Aorta (tissue), 5 donors: ENCODE measurements around the gene ZNF324. TPM values are rescaled to one million over a fixed set of nuclear protein-coding genes. Genes with fewer than 3 reads are reported as not detected.
"Not testable (repeated sequence)": the region's sequence is repeated elsewhere in the genome, so short reads cannot be mapped to it uniquely, and the experiment has no call there.

ENCODE experiments used
- ATAC-seq: fragments of 200-7000 bp; cut with Tn5 transposase; one replicate; pipeline ENCODE4 v1.9.1; 2022; ENCODE audit warnings: moderate library complexity; ENCODE audit not compliant: low FRiP score
- DNase-seq, 2 donors: peaks; one replicate each; pipeline ENCODE4 v3.0.0-alpha.2; 2020
- H3K27ac ChIP-seq, 2 donors: one replicate each; pipeline ENCODE4 v1.5.1; 2013; ENCODE audit warnings: low read length in 2 of 2, mild to moderate bottlenecking in 2 of 2, moderate library complexity in 2 of 2, control low read depth in 1 of 2, inconsistent platforms in 1 of 2, low read depth in 1 of 2
- H3K27me3 ChIP-seq, 2 donors: one replicate each; pipeline ENCODE4 v1.6.1; 2013; ENCODE audit warnings: control low read depth in 1 of 2, low read length in 1 of 2, mild to moderate bottlenecking in 1 of 2, moderate library complexity in 1 of 2; ENCODE audit not compliant: insufficient read depth in 2 of 2, control insufficient read depth in 1 of 2
- H3K36me3 ChIP-seq, 2 donors: one replicate each; pipeline ENCODE4 v1.6.1; 2013; ENCODE audit warnings: control low read depth in 1 of 2, low read length in 1 of 2, mild to moderate bottlenecking in 1 of 2; ENCODE audit not compliant: insufficient read depth in 2 of 2, control insufficient read depth in 1 of 2
- H3K4me1 ChIP-seq, 2 donors: one replicate each; pipeline ENCODE4 v1.6.1; 2013; ENCODE audit warnings: low read length in 2 of 2, control low read depth in 1 of 2, mild to moderate bottlenecking in 1 of 2, moderate library complexity in 1 of 2; ENCODE audit not compliant: insufficient read depth in 2 of 2, control insufficient read depth in 1 of 2
- H3K4me3 ChIP-seq, 2 donors: one replicate each; pipeline ENCODE4 v1.5.1; 2013; ENCODE audit warnings: low read length in 2 of 2, control low read depth in 1 of 2, mild to moderate bottlenecking in 1 of 2
- H3K9me3 ChIP-seq: one replicate; pipeline ENCODE4 v1.6.1; 2013; ENCODE audit warnings: mild to moderate bottlenecking, low read length; ENCODE audit not compliant: control insufficient read depth
- WGBS, 2 donors: extraction: QIAGEN DNeasy Blood & Tissue Kit; methylation state at CpG; one replicate each; pipeline ENCODE4 v1.1.7; 2013; 5-methylcytosine and 5-hydroxymethylcytosine counted together
- intact Hi-C, 2 donors: fragments of 100-400 bp; cut with DNase I; formaldehyde crosslinking; loops; one replicate each; pipeline versions ENCODE4 v1.14.2 to v1.15.0; 2022
- polyA plus RNA-seq, 2 donors: library from polyadenylated mRNA; stranded (reverse); fragments of 200-250 nt; gene quantifications; one replicate each; pipeline ENCODE4 v1.2.3, GENCODE V29; 2013
- total RNA-seq, 2 donors: library from RNA; stranded (reverse); fragmentation: NEBNext Ultra II Directional; extraction: Animal tissue kit (Norgen Biotek cat#: 25700); gene quantifications; one replicate each; pipeline ENCODE4 v1.2.1, GENCODE V29; 2021
- donor health status: healthy with polysubstance abuse.
- donor health status: Bipolar disorder and iron deficiency.
- donor health status: DM: no; HTN: no; CAD: no.
- donor health status: DM: no; HTN: no; CAD: no.
- donor health status: DM: yes; HTN: yes; CAD: no.

ZNF324 gene
- total and polyA plus RNA-seq, 4 donors = 2.3 to 14.1 (median 7.7) TPM

DNA sequence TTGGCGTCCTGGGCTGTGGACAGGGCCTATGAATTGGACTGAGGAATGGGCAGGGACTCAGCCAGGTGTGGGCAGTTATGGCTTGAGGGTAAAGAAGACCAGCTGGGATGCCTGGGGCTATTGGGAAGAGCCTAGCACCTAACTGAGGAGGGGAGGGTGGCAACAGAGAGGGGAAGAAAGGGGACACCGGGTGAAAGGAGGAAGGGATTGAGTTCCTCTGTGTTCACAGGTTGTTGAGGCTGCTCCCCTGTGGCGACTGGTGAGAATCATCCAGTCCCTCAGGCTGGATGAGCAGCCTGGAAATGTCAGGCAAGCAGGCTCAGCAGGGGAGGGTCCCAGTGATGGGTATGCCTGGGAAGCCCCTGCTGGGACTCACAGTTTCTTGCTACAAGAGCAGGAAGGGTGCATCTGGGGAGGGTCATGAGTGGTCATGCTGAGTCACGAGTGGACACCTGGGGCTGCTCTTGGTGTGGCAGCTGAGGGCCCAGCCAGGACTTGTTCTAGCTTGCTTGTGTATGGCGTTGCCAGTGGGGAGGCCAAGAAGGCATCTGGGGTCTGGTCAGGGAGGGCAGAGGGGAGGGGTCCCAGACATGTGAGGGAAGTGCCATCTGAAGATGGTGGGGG lies 1.4 kb downstream of the ZNF324 start:
- Histone ChIP-seq H3K4me1 (no peaks in the 10 kb centered on the region), H3K9me3 (no peaks in the 10 kb centered on the region), H3K4me3 (no peak overlapping the region), H3K27ac (no peak overlapping the region), H3K27me3 (no peaks in the 10 kb centered on the region), H3K36me3 (peaks cover 0 to 4% of the 10 kb centered on the region in 2 donors)
- 64 to 68% methylated on average over 5 of the region's 5 CpGs for WGBS, 2 donors
- intact Hi-C loops = no loop called here
- ATAC-seq = no peak
- no peak for DNase-seq

DNA sequence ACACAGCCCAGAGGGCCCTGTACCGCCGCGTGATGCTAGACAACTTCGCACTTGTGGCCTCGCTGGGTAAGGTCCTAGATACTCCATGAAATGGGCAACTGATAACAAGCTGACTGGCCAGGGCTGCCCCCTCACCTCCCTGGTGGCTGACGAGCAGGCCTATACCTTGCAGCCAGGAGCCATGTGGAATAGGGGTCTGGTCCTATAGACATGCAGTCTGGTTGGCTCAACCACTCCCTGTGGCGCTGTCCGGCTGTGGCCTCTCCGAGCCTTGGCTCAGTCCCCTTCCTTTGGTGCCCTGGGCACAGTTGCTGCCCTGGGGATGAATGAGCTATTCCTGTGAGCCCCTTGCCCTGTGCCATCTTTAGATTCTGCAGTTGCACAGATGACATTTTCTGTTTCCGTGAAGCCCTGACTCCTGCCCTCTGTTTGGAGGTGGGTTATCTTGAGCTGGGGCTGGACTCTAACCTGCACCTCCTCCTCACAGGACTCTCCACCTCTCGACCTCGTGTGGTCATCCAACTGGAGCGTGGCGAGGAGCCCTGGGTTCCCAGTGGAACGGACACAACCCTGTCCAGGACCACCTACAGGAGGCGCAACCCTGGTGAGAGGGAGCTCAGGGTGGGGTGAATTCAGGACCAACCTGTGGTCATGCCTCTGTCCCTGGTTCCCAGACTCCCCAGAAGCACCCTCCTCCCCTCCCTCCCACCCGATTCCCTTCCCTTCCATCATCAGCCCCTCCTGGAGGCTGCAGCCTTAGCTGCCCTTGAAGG lies 2.5 kb downstream of the ZNF324 start:
- ATAC-seq (no peak), DNase-seq (no peak)
- Histone ChIP-seq H3K4me3 (no peak overlapping the region), H3K36me3 (peaks cover 0 to 4% of the 10 kb centered on the region in 2 donors), H3K27ac (no peak overlapping the region), H3K27me3 (no peaks in the 10 kb centered on the region), H3K9me3 (no peaks in the 10 kb centered on the region), H3K4me1 (no peaks in the 10 kb centered on the region)
- intact Hi-C loops = no loop called here
- 88 to 90% methylated on average over 17 of the region's 17 CpGs for WGBS, 2 donors

DNA sequence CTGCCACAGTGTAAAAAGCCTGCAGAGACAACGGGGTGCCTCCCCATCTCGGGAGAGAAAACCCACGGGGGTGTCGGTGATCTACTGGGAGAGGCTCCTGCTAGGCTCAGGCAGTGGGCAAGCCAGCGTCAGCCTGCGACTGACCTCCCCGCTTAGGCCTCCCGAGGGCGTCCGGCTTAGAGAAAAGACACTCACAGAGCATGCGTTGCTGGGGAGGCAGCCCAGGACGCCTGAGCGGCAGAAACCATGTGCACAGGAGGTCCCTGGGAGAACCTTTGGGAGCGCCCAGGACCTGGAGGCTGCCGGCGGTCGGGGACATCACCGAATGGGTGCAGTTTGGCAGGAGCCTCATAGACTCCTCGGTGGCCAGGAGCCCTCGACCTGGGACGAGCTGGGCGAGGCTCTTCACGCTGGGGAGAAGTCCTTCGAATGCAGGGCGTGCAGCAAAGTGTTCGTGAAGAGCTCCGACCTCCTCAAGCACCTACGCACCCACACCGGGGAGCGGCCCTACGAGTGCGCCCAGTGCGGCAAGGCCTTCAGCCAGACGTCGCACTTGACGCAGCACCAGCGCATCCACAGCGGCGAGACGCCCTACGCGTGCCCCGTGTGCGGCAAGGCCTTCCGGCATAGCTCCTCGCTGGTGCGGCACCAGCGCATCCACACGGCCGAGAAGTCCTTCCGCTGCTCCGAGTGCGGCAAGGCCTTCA lies 4.1 kb downstream of the ZNF324 start:
- WGBS, 2 donors = 91 to 94% methylated on average over 21 to 42 of the region's 53 CpGs
- H3K9me3 ChIP-seq, DNase-seq, H3K36me3 ChIP-seq, H3K4me1 ChIP-seq, H3K27me3 ChIP-seq, H3K27ac ChIP-seq, H3K4me3 ChIP-seq, ATAC-seq, intact Hi-C loops: not testable (repeated sequence)

DNA sequence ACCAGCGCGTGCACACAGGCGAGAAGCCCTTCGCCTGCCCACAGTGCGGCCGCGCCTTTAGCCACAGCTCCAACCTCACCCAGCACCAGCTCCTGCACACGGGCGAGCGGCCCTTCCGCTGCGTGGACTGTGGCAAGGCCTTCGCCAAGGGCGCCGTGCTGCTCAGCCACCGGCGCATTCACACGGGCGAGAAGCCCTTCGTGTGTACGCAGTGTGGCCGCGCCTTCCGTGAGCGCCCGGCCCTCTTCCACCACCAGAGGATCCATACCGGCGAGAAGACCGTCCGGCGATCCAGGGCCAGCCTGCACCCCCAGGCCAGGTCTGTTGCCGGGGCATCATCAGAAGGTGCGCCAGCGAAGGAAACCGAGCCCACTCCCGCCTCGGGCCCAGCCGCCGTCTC lies 4.9 kb downstream of the ZNF324 start:
- 95 to 96% methylated on average over 39 of the region's 39 CpGs for whole genome bisulfite sequencing, 2 donors
- Histone ChIP-seq H3K27ac (no peak overlapping the region), H3K36me3 (peaks cover 0 to 4% of the 10 kb centered on the region in 2 donors), H3K9me3 (no peaks in the 10 kb centered on the region), H3K27me3 (no peaks in the 10 kb centered on the region), H3K4me3 (no peak overlapping the region), H3K4me1 (no peaks in the 10 kb centered on the region)
- intact Hi-C loops = no loop called here
- ATAC-seq = no peak
- no peak for DNase-seq

DNA sequence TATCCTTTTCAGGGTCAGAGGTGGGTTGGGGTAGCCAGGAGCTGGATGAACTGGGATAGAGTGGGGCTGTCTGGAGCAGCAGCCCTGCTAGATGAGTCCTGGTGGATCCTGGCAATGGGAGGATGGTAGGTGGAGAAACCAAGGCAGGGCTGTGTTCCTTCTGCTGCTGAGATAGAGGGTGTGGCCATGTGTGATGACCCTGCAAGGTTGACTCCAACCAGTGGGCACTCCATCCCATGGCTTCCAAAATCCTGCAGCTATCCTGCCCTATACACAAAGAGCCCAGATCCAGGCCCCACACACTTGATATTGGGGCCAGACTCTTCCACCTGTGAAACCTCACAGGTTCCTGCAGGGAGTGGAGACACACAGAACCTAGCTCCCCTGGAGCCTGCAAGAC lies 6.9 kb downstream of the ZNF324 start:
- ATAC-seq (no peak), DNase-seq (no peak)
- intact Hi-C loops = no loop called here
- Histone ChIP-seq H3K9me3 (no peaks in the 10 kb centered on the region), H3K4me3 (no peak overlapping the region), H3K36me3 (peaks cover 0 to 4% of the 10 kb centered on the region in 2 donors), H3K27me3 (no peaks in the 10 kb centered on the region), H3K4me1 (no peaks in the 10 kb centered on the region), H3K27ac (no peak overlapping the region)

DNA sequence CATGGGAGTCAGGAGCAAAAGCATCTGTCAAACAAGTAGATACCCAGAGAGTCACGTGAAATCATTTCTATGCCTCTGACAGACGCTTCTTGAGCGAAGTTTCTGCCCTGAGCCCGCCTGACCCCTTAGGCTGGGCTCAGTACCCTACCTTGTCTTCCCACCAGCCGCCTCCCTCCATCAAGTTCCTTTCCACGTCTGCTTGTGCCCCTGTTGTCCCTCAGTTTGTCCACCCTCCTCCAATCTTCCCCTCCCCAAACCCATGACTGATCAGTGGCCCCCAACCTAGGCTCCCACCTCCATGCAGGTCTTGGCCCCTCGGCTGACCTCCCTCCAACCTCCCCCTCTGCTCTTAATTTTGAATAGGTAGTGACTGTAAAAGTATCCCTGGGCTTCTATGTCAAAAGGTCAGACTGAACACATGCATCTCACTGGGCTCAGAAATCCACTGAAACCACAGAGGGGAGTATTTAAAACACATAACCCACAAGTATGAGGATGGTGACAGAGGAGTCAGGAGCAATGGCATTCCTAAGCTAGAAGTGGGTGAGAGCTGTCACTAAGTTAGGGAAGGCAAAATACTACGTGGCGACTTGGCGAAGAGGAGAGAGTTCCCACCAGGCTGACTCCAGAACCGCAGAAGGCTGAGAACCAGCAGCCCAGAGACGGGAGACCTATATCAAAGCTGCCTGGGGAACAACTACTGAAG lies 7.6 kb downstream of the ZNF324 start:
- ATAC-seq (no peak), DNase-seq (no peak)
- no peaks in the 10 kb centered on the region for H3K9me3 ChIP-seq
- H3K4me3 ChIP-seq = no peak overlapping the region
- peaks cover 0 to 4% of the 10 kb centered on the region in 2 donors for H3K36me3 ChIP-seq
- intact Hi-C loops = no loop called here
- no peak overlapping the region for H3K27ac ChIP-seq
- no peaks in the 10 kb centered on the region for H3K4me1 ChIP-seq
- H3K27me3 ChIP-seq = no peaks in the 10 kb centered on the region
- whole genome bisulfite sequencing, 2 donors = 77 to 80% methylated on average over 12 of the region's 12 CpGs

DNA sequence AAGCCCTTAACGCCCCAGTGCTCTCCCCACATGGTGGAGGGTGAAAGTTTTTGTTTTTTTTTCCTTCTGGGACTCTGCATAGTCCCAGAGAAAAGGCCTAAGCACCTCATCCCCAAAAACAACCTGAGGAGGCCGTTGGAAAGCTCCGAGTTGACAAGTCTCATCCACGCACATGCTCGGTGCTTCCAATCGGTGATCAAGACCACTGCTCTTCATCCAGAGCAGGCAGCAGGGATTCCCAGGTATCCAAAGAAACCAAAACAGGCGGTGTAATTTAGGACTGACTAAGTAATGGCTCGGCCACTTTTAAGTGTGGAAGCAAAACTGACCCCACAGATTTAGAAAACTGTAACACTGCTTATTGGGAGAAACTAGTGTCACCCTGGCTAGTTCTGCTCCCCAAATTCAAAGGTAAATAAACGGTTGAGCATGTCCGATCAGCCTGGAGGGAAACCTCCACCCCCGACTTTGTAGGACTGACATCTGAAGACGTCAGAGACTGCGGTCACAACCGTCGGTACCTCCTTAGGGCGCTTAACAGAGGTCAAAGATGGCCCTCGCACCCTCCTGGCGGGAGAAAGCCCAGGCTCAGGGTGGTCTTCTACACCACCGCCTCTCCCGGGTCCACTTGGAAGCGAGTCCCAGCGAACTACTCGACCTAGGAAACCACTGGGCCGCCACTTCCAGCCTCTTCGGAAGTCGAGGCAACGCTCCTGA lies 8.3 kb downstream of the ZNF324 start:
- Histone ChIP-seq H3K27ac (peak overlapping the region in 1 of 2 donors; percentile 78), H3K4me1 (no peaks in the 10 kb centered on the region), H3K4me3 (peak overlapping the region; percentile 27 to 32), H3K27me3 (no peaks in the 10 kb centered on the region), H3K9me3 (no peaks in the 10 kb centered on the region), H3K36me3 (peaks cover 0 to 4% of the 10 kb centered on the region in 2 donors)
- DNase-seq (no peak), ATAC-seq (no peak)
- 21 to 23% methylated on average over 25 to 27 of the region's 27 CpGs for WGBS, 2 donors
- intact Hi-C loops = no loop called here
